IPS-20b (cell line): ENCODE results near the gene CDH5.

Experiments used
- H3K27ac ChIP-seq: one replicate; pipeline ENCODE4 v1.5.1; 2013; ENCODE audit warnings: low read length
- H3K27me3 ChIP-seq: 2 replicates; pipeline ENCODE4 v1.6.1; 2013; ENCODE audit warnings: mild to moderate bottlenecking, low read length, inconsistent platforms; ENCODE audit not compliant: insufficient read depth
- H3K36me3 ChIP-seq: 2 replicates; pipeline ENCODE4 v1.6.1; 2013; ENCODE audit warnings: low read depth, mild to moderate bottlenecking, inconsistent platforms, low read length, moderate library complexity; ENCODE audit not compliant: insufficient read depth
- H3K4me1 ChIP-seq: 2 replicates; pipeline ENCODE4 v1.6.1; 2013; ENCODE audit warnings: mild to moderate bottlenecking, control low read depth, inconsistent platforms, low read length, moderate library complexity; ENCODE audit not compliant: insufficient read depth
- H3K4me3 ChIP-seq: 2 replicates; pipeline ENCODE4 v1.5.1; 2013; ENCODE audit warnings: mild to moderate bottlenecking, low read length, inconsistent platforms
- H3K9ac ChIP-seq: 2 replicates; pipeline ENCODE4 v1.6.1; 2013; ENCODE audit warnings: low read depth, mild to moderate bottlenecking, inconsistent platforms, low read length, moderate library complexity
- H3K9me3 ChIP-seq: 2 replicates; pipeline ENCODE4 v1.6.1; 2013; ENCODE audit warnings: mild to moderate bottlenecking, low read depth, low read length, inconsistent platforms; ENCODE audit not compliant: insufficient read depth

CDH5 gene

GRCh38 chr16:66387817-66388332 is 21.4 kb downstream of the CDH5 start:
- Histone ChIP-seq H3K27me3 (no peaks in the 10 kb centered on the region), H3K9ac (no peak overlapping the region), H3K9me3 (no peaks in the 10 kb centered on the region), H3K4me1 (peaks cover 3% of the 10 kb centered on the region; the same call in 1 of the 2 replicates), H3K4me3 (no peak overlapping the region), H3K27ac (no peak overlapping the region), H3K36me3 (no peaks in the 10 kb centered on the region)

GRCh38 chr16:66388350-66389139 is 22.1 kb downstream of the CDH5 start:
- Histone ChIP-seq H3K9ac (no peak overlapping the region), H3K36me3 (no peaks in the 10 kb centered on the region), H3K27ac (no peak overlapping the region), H3K4me3 (no peak overlapping the region), H3K9me3 (no peaks in the 10 kb centered on the region), H3K4me1 (no peaks in the 10 kb centered on the region), H3K27me3 (no peaks in the 10 kb centered on the region)

GRCh38 chr16:66389256-66390176 is 23.0 kb downstream of the CDH5 start:
- Histone ChIP-seq H3K4me3 (no peak overlapping the region), H3K36me3 (no peaks in the 10 kb centered on the region), H3K4me1 (no peaks in the 10 kb centered on the region), H3K9ac (no peak overlapping the region), H3K9me3 (no peaks in the 10 kb centered on the region), H3K27ac (no peak overlapping the region), H3K27me3 (no peaks in the 10 kb centered on the region)

- Histone ChIP-seq H3K9ac (no peak overlapping the region), H3K36me3 (no peaks in the 10 kb centered on the region), H3K27ac (no peak overlapping the region), H3K27me3 (no peaks in the 10 kb centered on the region), H3K4me1 (no peaks in the 10 kb centered on the region), H3K4me3 (no peak overlapping the region), H3K9me3 (no peaks in the 10 kb centered on the region)
Observed at GRCh38 chr16:66390346-66391108, 24.0 kb downstream of the CDH5 start.

- Histone ChIP-seq H3K27ac (no peak overlapping the region), H3K36me3 (no peaks in the 10 kb centered on the region), H3K9ac (no peak overlapping the region), H3K4me1 (no peaks in the 10 kb centered on the region), H3K27me3 (no peaks in the 10 kb centered on the region), H3K9me3 (no peaks in the 10 kb centered on the region), H3K4me3 (no peak overlapping the region)
Observed at GRCh38 chr16:66391726-66392670, 25.5 kb downstream of the CDH5 start.

GRCh38 chr16:66395806-66396555 is 29.5 kb downstream of the CDH5 start:
- Histone ChIP-seq H3K36me3 (no peaks in the 10 kb centered on the region), H3K4me1 (no peaks in the 10 kb centered on the region; the same call in 1 of the 2 replicates), H3K9me3 (no peaks in the 10 kb centered on the region), H3K4me3 (no peak overlapping the region), H3K27ac (no peak overlapping the region), H3K27me3 (no peaks in the 10 kb centered on the region), H3K9ac (no peak overlapping the region)

DNA sequence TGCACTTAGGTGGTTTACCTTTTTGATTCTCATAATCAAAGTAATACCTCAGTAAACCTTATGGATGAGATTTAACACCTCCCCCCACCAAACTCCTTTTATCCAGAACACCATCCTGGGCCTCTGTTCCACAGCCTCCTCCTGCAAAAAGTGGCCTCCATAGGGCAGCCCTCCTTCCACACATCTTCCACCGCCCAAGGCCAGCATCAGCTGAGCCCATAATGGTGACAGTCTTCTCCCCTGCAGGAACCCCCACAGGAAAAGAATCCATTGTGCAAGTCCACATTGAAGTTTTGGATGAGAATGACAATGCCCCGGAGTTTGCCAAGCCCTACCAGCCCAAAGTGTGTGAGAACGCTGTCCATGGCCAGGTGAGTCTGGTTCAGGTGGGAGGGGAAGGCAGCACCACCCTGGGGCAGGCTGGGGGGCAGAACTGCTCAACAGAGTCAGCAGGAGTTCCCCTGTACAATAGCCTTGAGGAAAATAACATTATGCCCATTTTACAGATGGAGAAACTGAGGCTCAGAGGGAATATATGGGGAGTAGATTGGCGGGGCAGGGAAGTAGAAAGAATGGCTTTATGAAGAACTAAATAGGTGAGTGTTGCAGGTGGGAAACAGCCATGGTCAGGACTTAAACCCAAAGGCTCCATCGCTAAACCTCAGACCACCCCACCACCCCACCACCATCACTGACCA is 31.4 kb downstream of the CDH5 start:
- Histone ChIP-seq H3K4me3 (no peak overlapping the region), H3K9me3 (no peaks in the 10 kb centered on the region), H3K9ac (no peak overlapping the region), H3K36me3 (no peaks in the 10 kb centered on the region), H3K27me3 (no peaks in the 10 kb centered on the region), H3K27ac (no peak overlapping the region), H3K4me1 (no peaks in the 10 kb centered on the region; the same call in 1 of the 2 replicates)

- no peak overlapping the region for H3K4me3 ChIP-seq
- H3K9me3 ChIP-seq: no peaks in the 10 kb centered on the region
- H3K9ac ChIP-seq: no peak overlapping the region
- H3K36me3 ChIP-seq: no peaks in the 10 kb centered on the region
- H3K27ac ChIP-seq: no peak overlapping the region
- no peaks in the 10 kb centered on the region; the same call in 1 of the 2 replicates for H3K4me1 ChIP-seq
- no peaks in the 10 kb centered on the region for H3K27me3 ChIP-seq
Observed at GRCh38 chr16:66399031-66399430, 32.5 kb downstream of the CDH5 start.

DNA sequence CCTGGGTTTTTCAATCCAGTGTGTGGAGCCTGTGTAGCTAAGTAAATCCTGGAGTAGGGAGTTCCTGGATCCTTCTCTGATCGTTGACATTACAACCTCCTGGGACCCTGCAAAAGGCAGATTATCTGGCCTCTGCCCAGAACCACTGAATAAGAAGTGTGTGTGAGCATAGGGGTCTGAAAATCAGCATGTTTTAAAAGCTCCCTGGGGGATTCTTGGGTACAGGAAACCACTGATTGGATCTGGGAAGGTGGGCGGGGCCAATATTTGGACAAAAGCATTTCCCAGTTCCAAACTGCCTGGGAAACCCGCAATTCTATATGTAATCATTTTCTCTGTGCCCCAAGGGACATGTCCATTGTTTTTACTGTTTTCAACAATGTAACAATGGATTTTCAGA is 33.4 kb downstream of the CDH5 start:
- no peaks in the 10 kb centered on the region for H3K27me3 ChIP-seq
- no peaks in the 10 kb centered on the region for H3K36me3 ChIP-seq
- no peak overlapping the region for H3K27ac ChIP-seq
- H3K4me3 ChIP-seq: no peak overlapping the region
- H3K9ac ChIP-seq: no peak overlapping the region
- no peaks in the 10 kb centered on the region for H3K9me3 ChIP-seq
- H3K4me1 ChIP-seq: no peaks in the 10 kb centered on the region; the same call in 1 of the 2 replicates
